LNCAP (cell line): ENCODE results near the gene MUC12.

Experiments used
- TF ChIP-seq, protein P1 (sequence below): fragments of 450-650 bp; IDR thresholded peaks from 2 replicates; pipeline ENCODE4 v1.5.1; 2017; ENCODE audit warnings: mild to moderate bottlenecking

The MUC12 gene

DNA sequence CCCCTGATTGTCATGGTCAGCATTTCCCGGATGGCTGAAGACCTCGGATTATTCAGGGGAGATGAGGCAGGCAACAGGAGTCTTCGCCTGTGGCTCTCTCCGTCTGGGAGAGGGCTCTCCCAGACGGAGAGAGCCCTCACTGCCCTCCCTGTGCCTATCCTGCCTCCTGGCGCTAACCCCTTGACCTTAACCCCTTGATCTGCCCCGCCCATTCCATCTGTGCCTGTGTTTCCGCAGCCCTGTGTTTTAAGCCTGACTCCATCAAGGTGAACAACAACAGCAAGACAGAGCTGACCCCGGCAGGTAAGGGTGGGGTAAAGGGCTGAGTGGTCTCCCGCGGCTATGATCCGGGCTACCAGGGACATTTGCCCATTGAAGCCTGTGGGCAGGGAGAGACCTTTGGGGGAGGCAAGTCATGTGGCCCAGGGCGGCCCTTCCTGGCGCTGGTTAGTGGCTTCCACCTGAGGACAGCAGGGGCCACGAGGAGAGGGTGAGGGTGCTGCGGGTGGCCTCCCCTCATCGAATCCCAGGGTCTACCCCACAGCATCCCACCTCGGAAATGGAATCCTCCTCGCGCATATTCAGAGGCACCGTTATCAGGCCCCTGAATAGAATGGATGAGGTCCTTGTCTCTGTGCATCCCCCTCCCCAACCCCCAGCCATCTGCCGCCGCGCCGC is 4.2 kb upstream of the MUC12 start:
- TF ChIP-seq, protein P1, sequence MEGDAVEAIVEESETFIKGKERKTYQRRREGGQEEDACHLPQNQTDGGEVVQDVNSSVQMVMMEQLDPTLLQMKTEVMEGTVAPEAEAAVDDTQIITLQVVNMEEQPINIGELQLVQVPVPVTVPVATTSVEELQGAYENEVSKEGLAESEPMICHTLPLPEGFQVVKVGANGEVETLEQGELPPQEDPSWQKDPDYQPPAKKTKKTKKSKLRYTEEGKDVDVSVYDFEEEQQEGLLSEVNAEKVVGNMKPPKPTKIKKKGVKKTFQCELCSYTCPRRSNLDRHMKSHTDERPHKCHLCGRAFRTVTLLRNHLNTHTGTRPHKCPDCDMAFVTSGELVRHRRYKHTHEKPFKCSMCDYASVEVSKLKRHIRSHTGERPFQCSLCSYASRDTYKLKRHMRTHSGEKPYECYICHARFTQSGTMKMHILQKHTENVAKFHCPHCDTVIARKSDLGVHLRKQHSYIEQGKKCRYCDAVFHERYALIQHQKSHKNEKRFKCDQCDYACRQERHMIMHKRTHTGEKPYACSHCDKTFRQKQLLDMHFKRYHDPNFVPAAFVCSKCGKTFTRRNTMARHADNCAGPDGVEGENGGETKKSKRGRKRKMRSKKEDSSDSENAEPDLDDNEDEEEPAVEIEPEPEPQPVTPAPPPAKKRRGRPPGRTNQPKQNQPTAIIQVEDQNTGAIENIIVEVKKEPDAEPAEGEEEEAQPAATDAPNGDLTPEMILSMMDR: no peak

DNA sequence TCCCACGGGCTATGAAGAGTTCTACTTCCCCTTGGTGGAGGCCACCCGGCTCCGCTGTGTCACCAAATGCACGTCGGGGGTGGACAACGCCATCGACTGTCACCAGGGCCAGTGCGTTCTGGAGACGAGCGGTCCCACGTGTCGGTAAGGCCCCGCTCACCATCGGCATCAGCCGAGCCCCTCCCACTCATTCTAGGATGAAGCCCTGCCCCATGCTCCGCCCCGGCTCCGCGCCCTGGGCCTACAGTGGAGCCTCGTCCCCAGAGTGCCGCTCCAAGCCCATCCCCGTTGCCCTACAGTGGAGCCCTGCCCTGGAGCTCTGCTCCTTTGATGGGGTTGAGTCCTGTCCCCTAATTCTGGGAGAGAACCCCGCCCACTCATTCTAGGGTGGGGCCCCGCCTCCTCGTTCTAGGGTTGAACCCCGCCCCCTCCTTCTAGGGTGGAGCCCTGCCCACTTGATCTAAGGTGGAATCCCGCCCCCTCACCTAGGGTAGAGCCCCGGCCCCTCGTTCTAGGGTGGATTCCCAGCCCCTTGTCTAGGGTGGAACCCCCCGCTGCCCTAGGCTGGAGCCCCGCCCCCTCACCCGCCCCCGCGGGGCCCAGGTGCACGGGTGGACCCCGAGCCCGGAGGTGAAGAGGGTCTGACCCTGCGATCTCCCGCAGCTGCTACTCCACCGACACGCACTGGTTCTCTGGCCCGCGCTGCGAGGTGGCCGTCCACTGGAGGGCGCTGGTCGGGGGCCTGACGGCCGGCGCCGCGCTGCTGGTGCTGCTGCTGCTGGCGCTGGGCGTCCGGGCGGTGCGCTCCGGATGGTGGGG is 3.4 kb upstream of the MUC12 start:
- TF ChIP-seq, protein P1: peak; percentile 91

DNA sequence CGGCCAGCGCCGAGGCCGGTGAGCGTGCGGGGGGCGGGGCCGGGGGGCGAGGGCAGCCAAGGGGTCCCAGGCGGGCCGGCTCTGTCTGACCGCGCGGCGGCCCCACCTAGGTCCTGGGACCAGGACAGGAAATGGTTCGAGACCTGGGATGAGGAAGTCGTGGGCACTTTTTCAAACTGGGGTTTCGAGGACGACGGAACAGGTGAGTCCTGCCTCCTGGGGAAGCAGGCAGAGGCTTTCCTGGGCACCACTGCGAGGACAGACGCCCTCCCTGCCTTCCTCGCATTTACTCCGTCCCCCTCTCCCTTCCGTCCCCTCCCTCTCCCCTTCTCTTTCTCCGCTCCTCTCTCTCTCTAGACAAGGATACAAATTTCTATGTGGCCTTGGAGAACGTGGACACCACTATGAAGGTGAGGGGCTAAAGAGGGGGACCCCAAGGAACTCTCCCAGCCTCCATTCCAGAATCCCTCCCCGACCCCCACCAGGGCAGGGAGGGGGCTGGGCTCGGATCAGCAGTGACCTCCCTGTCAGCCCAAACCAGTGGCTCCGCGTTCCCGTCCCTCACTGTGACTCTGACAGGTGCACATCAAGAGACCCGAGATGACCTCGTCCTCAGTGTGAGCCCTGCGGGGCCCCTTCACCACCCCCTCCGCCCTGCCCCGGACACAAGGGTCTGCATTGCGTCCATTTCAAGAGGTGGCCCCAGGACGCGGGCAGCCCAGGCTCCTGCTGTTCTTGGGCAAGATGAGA is 2.6 kb upstream of the MUC12 start:
- TF ChIP-seq, protein P1: no peak; the same call in 1 of the 2 replicates

DNA sequence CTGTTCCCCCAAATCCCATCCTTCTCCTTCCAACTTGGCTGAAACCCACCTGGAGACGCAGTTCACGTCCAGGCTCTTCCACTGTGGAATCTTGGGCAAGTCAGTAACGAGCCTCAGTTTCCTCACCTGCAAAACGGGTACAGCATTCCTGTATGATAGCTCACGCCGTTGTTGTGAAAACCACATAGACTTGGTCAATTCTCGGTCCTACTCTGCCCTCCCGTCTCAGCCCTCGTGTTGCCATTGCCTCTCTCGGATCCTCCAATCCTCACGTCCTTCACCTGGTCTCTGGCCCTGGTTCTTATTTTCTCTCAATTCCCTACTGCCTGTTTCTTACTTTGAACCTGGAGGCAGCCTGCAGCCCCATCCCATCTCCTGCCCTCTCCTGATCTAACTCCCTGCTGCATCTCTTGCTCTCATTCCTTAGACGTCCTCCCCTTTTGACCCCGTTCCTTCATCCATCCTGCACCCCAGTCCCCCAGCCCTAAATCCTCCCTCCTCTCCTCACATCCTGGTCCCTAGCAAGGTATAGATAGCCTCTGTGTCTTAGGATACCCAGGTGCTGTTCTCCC is 2.0 kb upstream of the MUC12 start:
- TF ChIP-seq, protein P1: no peak

DNA sequence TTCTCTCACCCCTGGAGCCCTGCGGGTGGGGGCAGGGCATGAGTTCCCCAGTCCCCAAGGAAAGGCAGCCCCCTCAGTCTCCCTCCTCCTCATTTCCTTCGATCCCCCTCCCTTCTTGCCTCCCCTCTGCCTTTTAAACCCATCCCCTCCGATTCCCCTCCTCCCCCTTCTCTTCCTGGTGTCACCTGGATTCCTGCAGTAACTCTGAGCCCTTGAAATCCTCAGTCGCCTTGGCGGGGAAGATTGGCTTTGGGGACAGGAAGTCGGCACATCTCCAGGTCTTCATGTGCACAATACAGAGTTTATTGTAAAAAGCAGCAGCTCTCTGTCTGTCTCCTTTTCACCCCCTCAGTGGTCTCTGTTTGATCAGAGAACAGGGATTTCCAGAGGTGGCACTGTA is 1.3 kb upstream of the MUC12 start:
- TF ChIP-seq, protein P1: no peak

DNA sequence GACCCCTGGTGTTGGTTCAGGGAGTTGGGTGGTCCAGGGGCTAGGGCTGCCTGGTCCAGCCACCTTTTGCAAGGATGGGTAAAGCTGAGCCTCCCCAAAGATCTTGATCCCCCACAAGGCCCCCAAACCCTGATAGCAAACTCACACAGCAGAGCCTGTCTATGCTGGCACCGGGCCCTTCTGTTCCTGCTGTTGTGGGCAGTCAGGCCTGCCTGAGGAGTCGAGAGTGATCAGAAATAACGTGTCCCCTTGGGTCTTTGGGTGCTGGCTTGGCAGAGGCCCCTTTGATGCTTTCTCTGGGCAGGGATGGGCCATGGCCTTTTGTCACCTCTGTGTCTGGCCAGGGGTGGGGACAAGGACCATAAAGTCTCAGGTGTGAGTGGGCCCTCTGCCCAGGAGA is 715 bp upstream of the MUC12 start:
- TF ChIP-seq, protein P1: no peak
